Aorta (tissue), 5 donors: Measurements from ENCODE around the gene ATP4B. TPM values are rescaled to one million over a fixed set of nuclear protein-coding genes. Genes with fewer than 3 reads are reported as not detected.

Source experiments
- ATAC-seq: fragments of 200-7000 bp; cut with Tn5 transposase; one replicate; pipeline ENCODE4 v1.9.1; 2022; ENCODE audit warnings: moderate library complexity; ENCODE audit not compliant: low FRiP score
- DNase-seq, 2 donors: peaks; one replicate each; pipeline ENCODE4 v3.0.0-alpha.2; 2020
- H3K27ac ChIP-seq, 2 donors: one replicate each; pipeline ENCODE4 v1.5.1; 2013; ENCODE audit warnings: low read length in 2 of 2, mild to moderate bottlenecking in 2 of 2, moderate library complexity in 2 of 2, control low read depth in 1 of 2, inconsistent platforms in 1 of 2, low read depth in 1 of 2
- H3K27me3 ChIP-seq, 2 donors: one replicate each; pipeline ENCODE4 v1.6.1; 2013; ENCODE audit warnings: control low read depth in 1 of 2, low read length in 1 of 2, mild to moderate bottlenecking in 1 of 2, moderate library complexity in 1 of 2; ENCODE audit not compliant: insufficient read depth in 2 of 2, control insufficient read depth in 1 of 2
- H3K36me3 ChIP-seq, 2 donors: one replicate each; pipeline ENCODE4 v1.6.1; 2013; ENCODE audit warnings: control low read depth in 1 of 2, low read length in 1 of 2, mild to moderate bottlenecking in 1 of 2; ENCODE audit not compliant: insufficient read depth in 2 of 2, control insufficient read depth in 1 of 2
- H3K4me1 ChIP-seq, 2 donors: one replicate each; pipeline ENCODE4 v1.6.1; 2013; ENCODE audit warnings: low read length in 2 of 2, control low read depth in 1 of 2, mild to moderate bottlenecking in 1 of 2, moderate library complexity in 1 of 2; ENCODE audit not compliant: insufficient read depth in 2 of 2, control insufficient read depth in 1 of 2
- H3K4me3 ChIP-seq, 2 donors: one replicate each; pipeline ENCODE4 v1.5.1; 2013; ENCODE audit warnings: low read length in 2 of 2, control low read depth in 1 of 2, mild to moderate bottlenecking in 1 of 2
- H3K9me3 ChIP-seq: one replicate; pipeline ENCODE4 v1.6.1; 2013; ENCODE audit warnings: mild to moderate bottlenecking, low read length; ENCODE audit not compliant: control insufficient read depth
- WGBS, 2 donors: extraction: QIAGEN DNeasy Blood & Tissue Kit; methylation state at CpG; one replicate each; pipeline ENCODE4 v1.1.7; 2013; 5-methylcytosine and 5-hydroxymethylcytosine counted together
- intact Hi-C, 2 donors: fragments of 100-400 bp; cut with DNase I; formaldehyde crosslinking; loops; one replicate each; pipeline versions ENCODE4 v1.14.2 to v1.15.0; 2022
- polyA plus RNA-seq, 2 donors: library from polyadenylated mRNA; stranded (reverse); fragments of 200-250 nt; gene quantifications; one replicate each; pipeline ENCODE4 v1.2.3, GENCODE V29; 2013
- total RNA-seq, 2 donors: library from RNA; stranded (reverse); fragmentation: NEBNext Ultra II Directional; extraction: Animal tissue kit (Norgen Biotek cat#: 25700); gene quantifications; one replicate each; pipeline ENCODE4 v1.2.1, GENCODE V29; 2021
- donor health status: healthy with polysubstance abuse.
- donor health status: Bipolar disorder and iron deficiency.
- donor health status: DM: no; HTN: no; CAD: no.
- donor health status: DM: no; HTN: no; CAD: no.
- donor health status: DM: yes; HTN: yes; CAD: no.

ATP4B gene
- total and polyA plus RNA-seq, 4 donors, result not detected

GRCh38 chr13:113667771-113668490 lies 9.9 kb upstream of the ATP4B start:
- Histone ChIP-seq H3K4me3 (no peak overlapping the region), H3K27me3 (no peaks in the 10 kb centered on the region), H3K27ac (no peak overlapping the region), H3K9me3 (no peaks in the 10 kb centered on the region), H3K4me1 (no peaks in the 10 kb centered on the region), H3K36me3 (no peaks in the 10 kb centered on the region)
- peak; percentile 32 to 66 for DNase-seq
- ATAC-seq, result no peak
- WGBS, 2 donors, result 92 to 94% methylated on average over 29 of the region's 29 CpGs
- intact Hi-C loops, result no loop called here

DNA sequence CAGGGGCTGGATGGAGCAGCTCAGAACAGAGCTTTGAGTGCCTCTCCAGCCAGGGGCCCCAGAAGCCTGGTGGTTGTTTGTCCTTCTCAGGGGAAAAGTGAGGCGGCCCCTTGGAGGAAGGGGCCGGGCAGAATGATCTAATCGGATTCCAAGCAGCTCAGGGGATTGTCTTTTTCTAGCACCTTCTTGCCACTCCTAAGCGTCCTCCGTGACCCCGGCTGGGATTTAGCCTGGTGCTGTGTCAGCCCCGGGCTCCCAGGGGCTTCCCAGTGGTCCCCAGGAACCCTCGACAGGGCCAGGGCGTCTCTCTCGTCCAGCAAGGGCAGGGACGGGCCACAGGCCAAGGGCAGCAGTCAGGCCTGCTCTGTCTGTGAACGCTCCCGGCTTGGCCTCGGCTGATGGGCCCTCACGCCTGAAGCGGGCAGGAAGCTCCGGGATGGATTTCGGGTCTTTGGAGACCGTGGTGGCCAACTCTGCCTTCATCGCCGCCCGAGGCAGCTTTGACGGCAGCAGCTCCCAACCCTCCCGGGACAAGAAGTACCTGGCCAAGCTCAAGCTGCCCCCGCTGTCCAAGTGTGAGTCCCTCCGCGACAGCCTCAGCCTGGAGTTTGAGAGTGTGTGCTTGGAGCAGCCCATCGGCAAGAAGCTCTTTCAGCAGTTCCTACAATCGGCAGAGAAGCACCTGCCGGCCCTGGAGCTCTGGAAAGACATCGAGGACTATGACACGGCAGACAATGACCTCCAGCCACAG lies 9.1 kb upstream of the ATP4B start, which contains the start of gene GRK1:
GRK1 (plus strand) TSS at position 269 of the 751 bp plus-strand sequence; CDS start at position 437, 168 bp downstream.
- DNase-seq, result peak; percentile 46 to 76
- Histone ChIP-seq H3K4me3 (no peak within 1 kb of the TSS), H3K9me3 (no peaks in the 10 kb centered on the region), H3K36me3 (no peaks in the 10 kb centered on the region), H3K27ac (no peak within 1 kb of the TSS), H3K27me3 (no peaks in the 10 kb centered on the region), H3K4me1 (no peaks in the 10 kb centered on the region)
- ATAC-seq, result no peak
- 78 to 79% methylated on average over 32 of the region's 32 CpGs for WGBS, 2 donors
- intact Hi-C loops, result no loop called here

GRCh38 chr13:113666329-113666670 lies 8.3 kb upstream of the ATP4B start:
- Histone ChIP-seq H3K4me1 (no peaks in the 10 kb centered on the region), H3K27ac (no peak overlapping the region), H3K36me3 (no peaks in the 10 kb centered on the region), H3K9me3 (no peaks in the 10 kb centered on the region), H3K4me3 (no peak overlapping the region), H3K27me3 (no peaks in the 10 kb centered on the region)
- DNase-seq (peak in 1 of 2 donors; percentile 27), ATAC-seq (no peak)
- intact Hi-C loops, result no loop called here
- WGBS, 2 donors, result 88% methylated on average over 2 of the region's 2 CpGs

- 90 to 97% methylated on average over 3 of the region's 3 CpGs for WGBS, 2 donors
- ATAC-seq, result no peak
- H3K36me3 ChIP-seq, result no peaks in the 10 kb centered on the region
- intact Hi-C loops, result no loop called here
- H3K27me3 ChIP-seq, result no peaks in the 10 kb centered on the region
- no peaks in the 10 kb centered on the region for H3K4me1 ChIP-seq
- DNase-seq, result peak; percentile 32 to 37
- H3K9me3 ChIP-seq, result no peaks in the 10 kb centered on the region
- no peak overlapping the region for H3K4me3 ChIP-seq
- H3K27ac ChIP-seq, result no peak overlapping the region
Measured at GRCh38 chr13:113665597-113666328, 7.8 kb upstream of the ATP4B start.

- Histone ChIP-seq H3K4me3 (no peak overlapping the region), H3K27me3 (no peaks in the 10 kb centered on the region), H3K27ac (no peak overlapping the region), H3K36me3 (no peaks in the 10 kb centered on the region), H3K9me3 (no peaks in the 10 kb centered on the region), H3K4me1 (no peaks in the 10 kb centered on the region)
- intact Hi-C loops, result no loop called here
- no peak for ATAC-seq
- peak; percentile 26 to 55 for DNase-seq
- WGBS, 2 donors, result 69 to 73% methylated on average over 21 of the region's 21 CpGs
Measured at GRCh38 chr13:113664751-113665596, 7.0 kb upstream of the ATP4B start.

GRCh38 chr13:113663934-113664333 lies 5.9 kb upstream of the ATP4B start:
- H3K27ac ChIP-seq, result no peak overlapping the region
- H3K4me3 ChIP-seq, result no peak overlapping the region
- WGBS, 2 donors, result 65 to 72% methylated on average over 15 of the region's 15 CpGs
- H3K9me3 ChIP-seq, result no peaks in the 10 kb centered on the region
- no peaks in the 10 kb centered on the region for H3K4me1 ChIP-seq
- peak; percentile 28 to 65 for DNase-seq
- intact Hi-C loops, result no loop called here
- no peaks in the 10 kb centered on the region for H3K36me3 ChIP-seq
- no peak for ATAC-seq
- H3K27me3 ChIP-seq, result no peaks in the 10 kb centered on the region

- WGBS, 2 donors, result 90 to 98% methylated on average over 2 of the region's 2 CpGs
- no peaks in the 10 kb centered on the region for H3K36me3 ChIP-seq
- DNase-seq, result no peak
- H3K4me3 ChIP-seq, result no peak overlapping the region
- intact Hi-C loops, result no loop called here
- no peak for ATAC-seq
- H3K27me3 ChIP-seq, result no peaks in the 10 kb centered on the region
- no peaks in the 10 kb centered on the region for H3K4me1 ChIP-seq
- H3K9me3 ChIP-seq, result no peaks in the 10 kb centered on the region
- no peak overlapping the region for H3K27ac ChIP-seq
Measured at GRCh38 chr13:113661509-113661908, 3.5 kb upstream of the ATP4B start.

DNA sequence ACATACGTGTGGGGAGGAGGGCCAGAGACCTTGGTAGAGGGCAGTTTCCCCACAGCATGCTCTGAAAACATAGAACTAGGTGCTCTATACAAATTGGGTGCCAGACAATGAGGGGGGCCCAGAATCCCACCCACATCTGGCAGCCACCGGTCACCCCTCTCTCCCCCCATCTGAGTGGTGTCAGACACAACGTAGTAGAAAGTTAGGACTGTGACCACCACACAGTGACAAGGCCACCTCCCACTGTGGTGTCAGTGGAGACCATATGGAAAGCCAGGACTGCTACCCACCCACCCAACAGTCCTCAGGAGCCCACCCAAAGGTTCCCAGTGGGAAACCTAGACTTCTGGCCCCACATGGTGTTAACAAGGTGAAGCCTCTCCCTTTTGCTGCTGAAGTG lies 2.1 kb upstream of the ATP4B start:
- ATAC-seq (no peak), DNase-seq (peak in 1 of 2 donors; percentile 37)
- WGBS, 2 donors, result 89 to 94% methylated on average over 3 of the region's 3 CpGs
- Histone ChIP-seq H3K4me3 (no peak overlapping the region), H3K27ac (no peak overlapping the region), H3K9me3 (no peaks in the 10 kb centered on the region), H3K27me3 (no peaks in the 10 kb centered on the region), H3K36me3 (no peaks in the 10 kb centered on the region), H3K4me1 (no peaks in the 10 kb centered on the region)
- intact Hi-C loops, result no loop called here
